HG03575 (cell line): ENCODE measurements around the gene HSPA1L.
"Not testable (repeated sequence)": the region's sequence is repeated elsewhere in the genome, so short reads cannot be mapped to it uniquely, and the experiment has no call there.

Experiments
- ATAC-seq: cut with Tn5 transposase; IDR thresholded peaks from one replicate; pipeline ENCODE4 v1.9.1; 2021; ENCODE audit not compliant: unreplicated experiment, insufficient number of reproducible peaks, low FRiP score; ENCODE audit errors: extremely low read depth

Gene HSPA1L

GRCh38 chr6:31838114-31838553, 23.1 kb upstream of the HSPA1L start:
- ATAC-seq: not testable (repeated sequence)

DNA sequence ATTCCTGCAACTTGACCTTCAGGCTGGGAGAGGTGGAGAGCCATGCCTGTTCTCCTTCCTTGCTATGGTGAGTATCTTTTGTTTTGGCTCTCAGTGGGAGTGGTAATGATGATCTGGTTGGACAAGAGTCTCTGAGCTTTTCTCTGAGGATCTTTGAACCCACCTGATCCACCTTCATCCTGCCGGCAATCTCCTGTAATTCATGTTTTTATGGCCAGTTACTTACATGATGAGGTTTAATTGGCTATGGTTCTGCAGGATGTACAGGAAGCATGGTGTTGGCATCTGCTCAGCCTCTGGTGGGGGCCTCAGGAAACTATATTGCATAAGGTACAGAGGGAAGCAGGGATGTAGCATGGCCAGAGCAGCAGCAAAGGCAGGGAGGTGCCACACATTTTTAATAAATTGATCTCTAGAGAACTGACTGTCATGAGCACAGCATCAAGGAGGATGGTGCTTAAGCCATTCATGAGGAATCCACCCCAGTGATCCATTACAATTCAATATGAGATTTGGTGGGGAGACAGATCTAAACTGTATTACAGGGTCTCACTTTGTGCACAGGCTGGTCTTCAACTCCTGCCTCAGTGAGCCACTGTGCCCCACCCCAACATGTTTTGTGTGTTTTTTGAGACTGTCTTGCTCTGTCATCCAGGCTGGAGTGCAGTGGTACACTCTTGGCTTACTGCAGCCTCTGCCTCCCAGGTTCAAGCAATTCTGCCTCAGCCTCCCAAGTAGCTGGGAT, 22.5 kb upstream of the HSPA1L start:
- ATAC-seq: no peak

DNA sequence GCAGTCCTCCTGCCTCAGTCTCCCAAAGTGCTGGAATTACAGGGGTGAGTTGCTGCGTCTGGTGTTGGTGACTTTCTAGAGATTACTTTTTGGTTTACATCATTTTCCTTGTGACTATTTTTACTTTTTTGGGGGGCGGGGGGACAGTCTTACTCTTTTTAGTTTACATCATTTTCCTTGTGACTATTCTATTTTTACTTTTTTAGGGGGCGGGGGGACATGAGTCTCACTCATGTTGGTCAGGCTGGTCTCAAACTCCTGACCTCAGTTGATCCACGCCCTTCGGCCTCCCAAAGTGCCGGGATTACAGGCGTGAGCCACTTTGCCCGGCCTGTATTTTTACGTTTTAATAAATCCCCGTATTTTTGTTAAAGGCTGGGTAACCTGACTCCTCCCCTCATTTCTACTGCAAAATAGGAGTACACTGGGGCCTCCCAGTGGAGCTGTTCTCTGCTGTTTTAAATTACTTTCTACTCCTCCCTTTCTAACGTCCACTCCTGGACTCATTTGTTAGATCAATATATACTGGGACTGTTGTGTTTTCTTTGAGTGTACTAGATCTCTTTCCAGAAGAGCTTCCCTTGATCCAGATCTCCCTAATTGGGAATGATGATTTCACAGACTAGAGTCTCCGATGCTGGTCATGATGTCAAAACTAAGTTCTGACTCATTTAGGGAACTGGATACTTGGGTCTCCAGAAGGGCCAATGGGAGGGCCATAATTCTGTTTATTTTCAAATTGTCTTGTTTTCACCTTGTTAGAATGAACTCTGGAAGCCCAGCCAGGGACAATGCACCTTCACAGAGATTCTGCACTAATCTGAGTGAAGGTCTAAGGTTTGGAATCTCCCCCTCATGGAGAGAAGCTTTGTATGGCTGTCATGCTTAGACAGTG, 21.6 kb upstream of the HSPA1L start:
- ATAC-seq: no peak

GRCh38 chr6:31836047-31836473, 21.0 kb upstream of the HSPA1L start:
- no peak for ATAC-seq

GRCh38 chr6:31834367-31835250, 19.5 kb upstream of the HSPA1L start:
- no peak for ATAC-seq

GRCh38 chr6:31831350-31832215, 16.5 kb upstream of the HSPA1L start:
- no peak for ATAC-seq

- no peak for ATAC-seq
Measured at GRCh38 chr6:31830886-31831335, 15.8 kb upstream of the HSPA1L start.

DNA sequence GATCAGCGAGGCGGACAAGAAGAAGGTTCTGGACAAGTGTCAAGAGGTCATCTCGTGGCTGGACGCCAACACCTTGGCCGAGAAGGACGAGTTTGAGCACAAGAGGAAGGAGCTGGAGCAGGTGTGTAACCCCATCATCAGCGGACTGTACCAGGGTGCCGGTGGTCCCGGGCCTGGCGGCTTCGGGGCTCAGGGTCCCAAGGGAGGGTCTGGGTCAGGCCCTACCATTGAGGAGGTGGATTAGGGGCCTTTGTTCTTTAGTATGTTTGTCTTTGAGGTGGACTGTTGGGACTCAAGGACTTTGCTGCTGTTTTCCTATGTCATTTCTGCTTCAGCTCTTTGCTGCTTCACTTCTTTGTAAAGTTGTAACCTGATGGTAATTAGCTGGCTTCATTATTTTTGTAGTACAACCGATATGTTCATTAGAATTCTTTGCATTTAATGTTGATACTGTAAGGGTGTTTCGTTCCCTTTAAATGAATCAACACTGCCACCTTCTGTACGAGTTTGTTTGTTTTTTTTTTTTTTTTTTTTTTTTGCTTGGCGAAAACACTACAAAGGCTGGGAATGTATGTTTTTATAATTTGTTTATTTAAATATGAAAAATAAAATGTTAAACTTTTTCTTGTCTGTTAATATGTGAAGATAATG, 14.7 kb upstream of the HSPA1L start:
- ATAC-seq: no peak

- ATAC-seq: peak; percentile 52
Measured at GRCh38 chr6:31827286-31828079, 12.4 kb upstream of the HSPA1L start, which contains the start of gene HSPA1B. Gene HSPA1B, plus strand, starts transcription at chr6:31827738. Its CDS starts 213 bp downstream, at chr6:31827951.

DNA sequence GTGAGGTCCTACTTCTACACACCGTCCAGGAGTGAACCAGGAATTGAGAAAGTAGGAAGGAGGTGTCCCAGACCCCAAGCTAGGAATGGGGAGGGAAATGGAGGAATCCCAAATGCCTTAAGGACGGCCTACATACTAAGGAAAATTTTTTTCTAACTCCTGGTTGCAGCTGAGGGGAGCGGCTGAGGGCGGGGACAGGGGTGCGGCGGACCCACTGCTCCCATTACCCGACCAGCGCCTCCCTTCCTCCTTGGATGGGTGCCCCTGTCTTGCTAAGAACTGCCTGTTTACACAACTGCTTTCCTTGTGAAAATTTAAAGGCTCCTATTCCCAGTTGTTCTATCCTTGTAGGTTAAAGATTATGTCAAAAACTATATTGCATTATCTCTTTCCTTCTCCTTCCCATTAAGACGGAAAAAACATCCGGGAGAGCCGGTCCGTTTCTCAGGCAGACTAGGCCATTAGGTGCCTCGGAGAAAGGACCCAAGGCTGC, 11.8 kb upstream of the HSPA1L start:
- no peak for ATAC-seq

GRCh38 chr6:31825553-31825952, 10.5 kb upstream of the HSPA1L start:
- no peak for ATAC-seq

DNA sequence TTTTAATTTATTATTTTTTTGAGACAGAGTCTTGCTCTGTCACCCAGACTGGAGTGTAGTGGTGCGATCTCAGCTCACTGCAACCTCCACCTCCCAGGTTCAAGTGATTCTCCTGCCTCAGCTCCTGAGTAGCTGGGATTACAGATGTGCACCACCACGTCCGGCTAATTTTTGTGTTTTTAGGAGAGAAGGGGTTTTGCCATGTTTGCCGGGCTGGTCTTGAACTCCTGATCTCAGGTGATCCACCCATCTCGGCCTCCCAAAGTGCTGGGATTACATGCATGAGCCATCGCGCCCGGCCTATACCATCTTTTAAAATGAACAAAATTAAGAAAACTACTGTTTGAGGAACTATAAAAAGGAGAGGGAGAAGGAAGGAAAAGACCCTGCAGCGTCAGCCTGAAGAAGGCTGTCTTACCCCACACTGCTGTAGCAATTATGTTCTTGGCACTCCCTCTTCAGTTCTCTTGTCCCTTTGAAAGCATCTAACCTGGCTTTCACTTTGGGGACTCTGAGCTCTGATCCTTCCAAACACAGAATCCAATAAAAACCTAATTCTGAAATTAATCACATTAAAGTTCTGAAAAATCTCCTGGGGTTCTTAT, 8.6 kb upstream of the HSPA1L start:
- not testable (repeated sequence) for ATAC-seq

DNA sequence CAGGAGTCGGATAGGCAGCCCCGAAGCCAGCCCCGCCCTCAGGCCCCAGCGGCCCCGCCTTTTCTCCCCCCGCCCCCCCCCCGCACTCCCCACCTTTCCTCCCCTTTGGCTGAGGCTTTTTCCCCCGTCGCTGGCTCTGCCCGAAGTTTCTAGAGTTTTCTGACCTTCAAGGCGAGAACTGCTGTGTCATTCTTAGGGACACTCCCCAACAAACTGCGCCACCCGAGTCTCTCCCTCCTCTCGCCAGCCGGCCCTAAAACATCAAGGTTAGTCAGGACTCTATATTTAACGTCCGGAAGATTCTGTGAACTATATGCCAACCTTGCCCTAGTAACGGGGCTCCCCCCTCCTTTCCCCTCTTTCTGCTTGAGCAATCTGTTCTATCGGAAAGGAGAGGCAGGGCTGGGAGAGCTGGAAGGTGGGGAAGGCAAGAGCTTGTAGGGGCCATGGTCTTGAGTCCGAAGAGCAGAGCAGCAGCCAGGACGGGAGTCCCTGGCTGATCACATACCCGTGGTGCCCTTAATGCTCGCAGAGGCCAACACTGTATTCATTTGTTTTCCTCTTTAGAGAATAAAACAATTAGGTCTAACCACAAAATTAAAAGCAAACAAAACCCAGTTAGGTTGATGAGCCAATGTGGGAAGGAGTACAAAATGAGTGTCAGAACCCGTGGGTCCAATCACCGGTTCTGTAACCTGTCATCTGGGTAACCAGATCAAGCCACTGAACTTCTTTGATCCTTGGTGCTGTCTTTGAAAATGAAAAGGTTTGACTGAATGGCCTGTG, 7.1 kb upstream of the HSPA1L start:
- no peak for ATAC-seq

GRCh38 chr6:31821301-31822035, 6.4 kb upstream of the HSPA1L start:
- ATAC-seq: no peak

DNA sequence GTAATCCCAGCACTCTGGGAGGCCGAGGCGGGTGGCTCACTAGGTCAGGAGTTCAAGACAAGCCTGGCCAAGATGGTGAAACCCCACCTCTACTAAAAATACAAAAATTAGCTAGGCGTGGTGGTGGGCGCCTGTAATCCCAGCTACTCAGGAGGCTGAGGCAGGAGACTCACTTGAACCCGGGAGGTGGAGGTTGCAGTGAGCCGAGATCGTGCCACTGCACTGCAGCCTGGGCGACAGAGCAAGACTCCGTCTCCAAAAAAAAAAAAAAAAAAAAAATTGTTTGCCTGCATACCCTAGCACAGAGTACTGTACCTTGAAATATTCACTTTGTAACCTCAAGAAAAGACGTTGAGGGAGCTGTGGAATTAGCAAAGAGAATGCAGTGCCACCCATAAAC, 5.3 kb upstream of the HSPA1L start:
- ATAC-seq: not testable (repeated sequence)
